ENCODE measurements around the gene IL23R.

Gene IL23R

DNA sequence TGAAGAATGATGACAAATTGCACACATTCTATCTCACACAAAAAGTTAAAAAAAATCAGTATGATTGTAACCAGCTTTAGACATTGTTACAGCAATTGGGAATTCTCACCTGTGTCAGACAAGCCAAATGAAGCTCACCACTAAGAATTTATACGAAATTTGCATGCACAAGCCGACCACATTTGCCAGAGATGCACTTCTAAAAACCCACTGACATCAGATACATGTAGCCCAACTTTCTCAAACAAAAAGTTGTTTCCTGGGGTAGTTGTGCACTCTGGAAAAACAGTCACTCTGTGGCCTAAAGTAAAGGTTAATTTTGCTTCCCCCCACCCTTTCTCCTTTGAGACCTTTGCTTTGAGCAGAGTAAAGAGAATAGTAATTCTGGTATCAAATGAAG lies 73.5 kb downstream of the IL23R start:
- no peak for DNase-seq (ENCODE audit: low read depth)

DNA sequence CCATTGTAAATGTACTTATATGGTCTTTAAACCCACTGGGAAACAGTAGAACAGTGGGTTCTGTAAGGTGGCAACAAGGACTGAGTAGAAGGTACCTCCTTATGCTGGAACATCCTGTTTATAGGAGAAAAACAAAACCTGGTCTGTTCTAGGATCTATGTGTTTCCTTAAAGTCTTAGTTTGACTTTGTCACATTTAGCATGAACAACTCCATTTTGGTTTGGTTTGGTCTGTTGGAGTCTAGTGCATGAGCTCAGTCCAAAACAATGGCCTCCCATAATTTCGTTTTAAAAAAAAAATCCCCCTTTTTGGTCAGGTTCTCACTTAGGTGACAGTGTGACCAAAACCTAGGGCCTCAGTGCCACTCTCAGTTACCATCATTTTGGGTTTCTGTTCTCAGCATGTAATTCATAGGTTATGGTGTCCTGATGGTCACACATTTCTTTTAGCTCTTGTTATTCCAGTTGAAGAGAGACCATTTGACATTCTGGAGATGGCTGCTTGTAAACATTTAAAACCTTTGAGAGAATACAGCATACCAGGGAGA lies 75.0 kb downstream of the IL23R start:
- no peak for DNase-seq (ENCODE audit: low read depth)

DNA sequence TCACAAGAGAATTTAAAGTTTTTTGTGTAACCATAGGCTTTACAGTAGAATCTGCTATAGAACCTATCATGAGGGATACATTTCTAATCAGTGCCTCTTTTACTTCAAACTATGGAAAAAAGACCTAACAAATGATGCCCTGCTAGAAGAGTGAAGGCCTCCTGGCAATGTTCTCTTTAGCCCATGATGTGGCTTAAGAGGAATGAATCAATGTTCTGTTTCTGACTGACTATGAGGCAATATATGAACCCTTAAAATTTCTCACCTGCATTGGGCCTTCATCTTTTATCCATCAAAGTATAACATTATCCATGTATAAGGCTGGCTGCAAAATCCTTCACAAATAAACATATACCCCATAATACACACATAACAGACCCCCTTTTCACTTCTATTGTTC lies 75.8 kb downstream of the IL23R start:
- no peak for DNase-seq (ENCODE audit: low read depth)

DNA sequence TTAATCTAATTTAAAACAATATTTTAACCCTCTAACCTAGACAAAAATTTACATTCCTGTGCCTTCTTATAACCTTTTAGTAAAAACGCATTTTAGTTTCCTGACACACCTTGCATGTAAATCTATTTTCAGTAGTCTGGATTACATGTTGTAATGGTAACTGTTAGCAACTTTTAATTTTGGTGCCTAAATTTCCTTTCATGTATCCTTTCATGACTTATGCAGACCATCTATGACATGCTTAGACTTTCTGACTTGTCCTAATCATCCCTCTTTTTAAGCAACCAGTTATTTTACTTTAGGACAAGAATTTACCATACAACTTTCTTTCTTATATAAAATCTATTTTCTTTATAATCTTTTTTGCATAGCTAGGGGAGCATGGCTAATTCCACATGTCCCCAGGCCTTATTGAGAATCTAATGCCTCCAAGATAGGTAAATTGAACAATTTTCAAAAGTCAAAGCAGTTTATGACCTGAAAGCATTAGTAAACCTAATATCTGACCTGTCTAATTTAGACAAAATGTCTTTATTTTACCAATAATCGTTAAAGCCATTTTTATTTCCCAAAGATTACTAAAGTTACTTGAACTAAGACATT lies 83.9 kb downstream of the IL23R start:
- no peak for DNase-seq (ENCODE audit: low read depth)

DNA sequence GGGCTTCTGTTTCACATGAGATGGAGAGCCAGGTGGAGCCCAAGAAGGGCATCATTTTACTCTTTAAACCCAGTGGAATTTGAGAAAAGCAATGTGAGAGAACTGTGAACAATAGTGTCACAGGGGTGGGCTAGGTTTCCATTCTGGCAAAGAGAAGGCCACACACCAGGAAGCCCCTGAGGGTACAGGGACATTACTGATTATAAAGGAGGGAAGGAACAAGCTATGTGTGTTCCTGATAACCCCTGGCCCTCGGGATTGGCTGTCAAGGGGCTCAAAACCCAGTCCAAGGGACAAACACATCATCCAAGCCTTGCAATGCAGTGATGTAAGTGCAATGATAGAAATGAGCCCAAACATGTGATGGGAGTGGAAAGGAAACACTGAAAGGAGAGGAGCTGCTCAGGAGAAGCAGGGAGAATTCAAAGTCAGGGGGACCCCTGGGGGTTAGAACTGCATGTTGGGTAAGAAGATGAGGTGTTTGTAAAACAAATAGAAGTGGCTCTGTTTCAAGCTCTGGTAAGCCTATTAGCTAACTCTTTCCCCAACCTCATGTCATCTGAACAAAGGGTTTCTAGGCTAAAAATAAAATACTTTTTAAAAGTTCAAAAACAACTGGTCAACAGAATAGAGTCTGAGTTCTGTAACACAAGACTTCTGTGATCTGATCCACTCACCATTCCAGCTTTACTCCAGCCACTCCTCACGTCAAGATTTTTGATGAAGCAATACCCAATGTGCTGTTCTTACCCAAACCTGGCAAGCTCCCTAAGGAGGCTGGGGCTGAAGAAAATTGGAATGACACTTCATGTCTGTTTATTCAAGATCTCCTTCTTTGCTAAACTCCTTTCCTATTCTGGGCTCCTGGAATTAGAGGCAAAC lies 90.3 kb downstream of the IL23R start:
- DNase-seq (ENCODE audit: low read depth) = no peak

DNA sequence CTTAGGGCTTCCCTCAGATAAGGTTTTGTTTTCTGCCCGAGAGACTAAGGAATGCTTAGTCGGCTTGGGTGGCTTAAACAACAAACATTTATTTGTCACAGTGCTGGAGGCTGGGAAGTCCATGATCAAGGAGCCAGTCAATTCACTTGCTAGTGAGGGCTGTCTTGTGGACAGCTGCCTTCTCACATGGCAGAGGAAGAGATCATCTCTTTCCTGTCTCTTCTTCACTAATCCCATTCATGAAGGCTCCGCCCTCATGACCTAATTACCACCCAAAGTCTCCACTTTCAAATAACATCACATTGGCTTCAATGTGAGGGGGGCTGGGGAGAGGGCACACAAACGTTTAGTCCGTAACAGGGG lies 90.9 kb downstream of the IL23R start:
- no peak for DNase-seq (ENCODE audit: low read depth)

DNA sequence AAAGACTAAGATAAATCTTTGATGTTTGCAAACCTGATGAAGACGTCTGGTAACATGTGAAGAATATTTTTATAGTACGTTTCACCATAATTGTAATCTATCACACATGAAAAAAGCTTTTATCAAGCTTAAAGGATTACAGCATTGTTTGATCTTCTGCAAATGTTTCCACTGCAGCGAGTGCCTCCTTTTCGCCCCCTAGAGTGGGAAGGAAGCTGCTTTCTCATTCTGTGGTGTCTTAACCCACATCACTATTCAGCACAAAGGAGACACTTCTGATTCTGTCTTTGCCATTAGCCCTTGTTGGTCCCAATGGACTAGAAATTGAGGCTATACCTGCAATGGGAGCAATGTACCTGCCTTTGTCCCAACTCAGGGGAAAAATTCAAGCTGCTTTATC lies 95.4 kb downstream of the IL23R start:
- DNase-seq (ENCODE audit: low read depth) = no peak

DNA sequence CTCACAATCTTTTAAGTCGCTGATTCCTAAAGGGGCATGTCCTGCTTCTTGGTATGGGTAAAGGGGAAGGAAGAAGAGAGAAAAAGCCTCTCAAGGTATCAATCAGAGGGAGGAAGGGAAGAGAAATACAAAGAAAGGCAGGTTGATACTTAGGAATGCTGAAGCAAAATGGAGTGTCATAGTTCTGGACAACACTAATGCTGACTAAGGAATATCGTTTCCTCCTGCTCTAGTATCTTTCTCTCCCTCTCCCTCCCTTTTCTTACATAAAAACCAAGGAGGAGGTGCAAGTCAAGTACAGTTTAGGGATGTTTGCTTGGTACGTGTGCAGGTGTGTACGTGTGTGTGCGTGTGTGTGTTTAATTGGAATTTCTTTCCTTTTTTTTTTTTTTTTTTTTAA lies 96.5 kb downstream of the IL23R start:
- no peak for DNase-seq (ENCODE audit: low read depth)

DNA sequence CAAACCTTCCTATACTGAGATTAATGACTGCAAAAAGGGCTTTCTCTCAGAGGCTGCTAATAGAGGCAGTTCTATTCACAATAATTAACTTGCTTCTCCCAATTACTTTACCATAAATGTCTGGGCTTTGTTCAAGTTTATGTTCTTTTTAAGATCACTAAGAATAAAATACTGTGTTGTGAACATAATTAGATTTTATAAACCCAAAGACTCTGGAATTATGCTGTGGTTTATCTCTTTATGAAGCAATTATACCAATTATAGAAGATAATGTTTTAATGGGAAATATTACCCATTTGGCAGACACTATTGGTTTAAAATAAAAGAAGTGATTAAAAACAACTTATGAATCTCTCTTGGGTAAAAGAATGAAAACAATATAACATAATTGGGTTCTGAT lies 97.9 kb downstream of the IL23R start:
- DNase-seq (ENCODE audit: low read depth) = no peak

DNA sequence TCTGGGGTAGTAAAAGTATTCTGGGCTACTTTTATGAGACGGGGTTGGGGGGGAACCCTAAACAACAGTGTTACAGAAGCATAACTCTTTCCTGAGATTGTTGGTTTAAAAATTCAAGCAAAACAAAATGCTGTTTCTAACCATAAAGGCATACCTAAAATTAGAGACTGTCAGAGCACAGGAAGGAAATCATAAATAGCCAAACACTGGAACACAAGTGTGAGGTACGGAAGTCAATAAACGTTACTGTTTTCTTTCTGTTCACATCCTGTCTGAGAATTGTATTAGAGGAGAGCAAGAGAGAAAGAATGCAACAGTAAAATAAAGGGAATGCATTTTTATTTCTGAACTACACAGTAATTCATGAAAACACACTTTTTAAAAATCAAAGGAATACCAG lies 98.6 kb downstream of the IL23R start:
- DNase-seq (ENCODE audit: low read depth) = no peak

DNA sequence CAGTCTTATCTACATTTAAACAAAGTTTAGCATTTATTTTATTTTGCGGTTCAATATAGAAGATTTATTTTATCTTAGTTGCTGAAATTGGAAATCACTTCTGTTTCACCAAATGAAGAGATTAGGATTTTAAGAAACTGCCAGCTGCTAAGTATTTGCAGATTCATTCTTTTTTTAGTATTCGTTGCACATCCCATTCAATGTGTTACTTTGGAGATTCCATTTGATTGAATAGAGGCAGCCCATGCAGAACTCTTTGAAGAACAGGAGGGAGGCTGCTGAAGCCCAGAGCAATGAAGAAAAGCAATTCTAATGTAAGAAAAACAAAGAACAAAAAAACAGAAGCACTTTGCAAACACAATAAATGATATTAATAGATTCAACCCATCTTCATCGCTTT lies 102.8 kb downstream of the IL23R start:
- no peak for DNase-seq (ENCODE audit: low read depth)

DNA sequence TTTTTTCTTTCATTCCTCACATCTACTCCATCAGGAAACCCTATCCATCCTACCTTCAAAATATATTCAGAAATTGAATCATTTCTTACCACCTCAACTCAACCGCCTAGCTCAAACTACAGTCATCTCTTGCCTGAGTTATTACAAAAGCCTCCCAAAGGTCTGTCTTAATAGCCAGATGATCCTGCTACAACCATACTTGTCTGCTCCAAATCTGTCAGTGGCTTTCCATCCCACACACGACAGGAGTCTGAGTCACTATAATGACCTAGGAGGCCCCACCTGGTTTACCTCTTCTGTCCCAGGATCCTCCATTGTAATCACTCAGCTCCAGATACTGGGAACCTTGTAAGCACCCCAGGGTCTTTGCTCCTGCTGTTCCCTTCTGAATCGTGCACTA lies 104.3 kb downstream of the IL23R start:
- DNase-seq (ENCODE audit: low read depth) = no peak

DNA sequence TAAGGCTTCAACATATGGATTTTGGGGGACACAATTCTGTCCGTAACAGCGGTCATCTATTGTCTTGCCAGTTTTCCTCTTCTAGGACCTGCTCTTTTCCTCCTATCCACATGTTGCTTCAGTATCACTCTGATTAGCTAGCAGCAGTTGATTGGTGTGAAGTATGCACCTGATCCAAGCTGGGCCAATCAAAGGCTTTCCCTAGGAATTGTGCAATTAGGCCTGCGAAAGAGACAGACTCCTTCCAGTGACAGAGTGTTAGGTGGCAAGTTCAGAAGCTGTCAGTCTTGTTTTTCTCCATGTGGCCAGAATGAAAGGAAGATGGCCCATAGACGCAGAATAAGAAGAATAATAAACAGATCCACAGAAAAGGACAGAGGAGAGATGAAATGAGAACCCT lies 107.3 kb downstream of the IL23R start:
- DNase-seq (ENCODE audit: low read depth) = no peak

DNA sequence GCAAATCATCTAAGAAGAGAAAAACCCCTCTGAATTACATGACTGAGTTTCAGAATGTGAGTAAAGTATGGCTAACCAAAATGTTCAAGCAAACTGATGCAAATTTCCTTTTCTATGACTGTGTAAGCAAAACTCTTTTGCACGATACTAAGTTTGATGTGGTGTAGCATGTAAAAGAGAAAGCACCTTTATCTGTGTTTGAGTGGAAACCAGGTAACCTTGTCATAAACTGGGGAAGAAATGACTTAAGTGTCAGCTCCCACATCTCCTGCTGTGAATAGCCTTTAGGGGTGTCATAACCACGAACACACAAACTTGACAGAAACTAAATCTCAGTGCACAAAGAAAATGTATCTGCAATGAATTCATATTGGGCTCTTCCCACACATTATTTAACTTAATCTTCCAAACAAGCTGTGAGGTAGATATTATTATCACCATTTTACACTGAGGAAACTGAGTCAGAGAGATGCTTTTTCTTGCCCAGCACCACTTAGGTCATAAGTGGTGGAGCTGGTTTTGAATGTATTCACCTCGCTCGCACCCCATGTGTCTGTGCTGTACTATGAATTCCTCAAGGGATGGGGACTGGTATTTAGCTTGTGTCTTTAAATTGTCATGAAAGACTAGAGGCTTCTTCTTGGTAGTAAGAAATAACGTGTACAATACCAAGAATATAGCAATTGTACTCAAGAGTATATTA lies 108.5 kb downstream of the IL23R start:
- DNase-seq (ENCODE audit: low read depth) = no peak

DNA sequence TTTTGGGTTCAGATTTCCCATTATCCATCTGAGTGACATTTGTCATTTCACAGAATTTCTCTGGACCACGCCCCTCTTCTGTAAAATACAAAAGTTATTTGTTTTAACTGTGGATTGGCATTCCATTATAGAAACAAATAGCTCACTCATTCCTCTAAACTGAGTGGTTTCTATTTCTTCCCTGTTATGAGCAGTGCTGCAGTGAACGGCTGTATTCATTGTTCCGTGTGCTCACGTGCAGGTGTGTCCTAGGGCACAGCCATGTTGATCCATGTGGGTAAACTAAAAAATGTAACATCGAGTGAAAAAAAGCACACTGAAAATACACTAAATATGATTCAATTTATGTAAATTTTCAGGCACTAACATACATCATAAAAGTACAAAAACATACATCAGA lies 114.4 kb downstream of the IL23R start:
- no peak for DNase-seq (ENCODE audit: low read depth)

DNA sequence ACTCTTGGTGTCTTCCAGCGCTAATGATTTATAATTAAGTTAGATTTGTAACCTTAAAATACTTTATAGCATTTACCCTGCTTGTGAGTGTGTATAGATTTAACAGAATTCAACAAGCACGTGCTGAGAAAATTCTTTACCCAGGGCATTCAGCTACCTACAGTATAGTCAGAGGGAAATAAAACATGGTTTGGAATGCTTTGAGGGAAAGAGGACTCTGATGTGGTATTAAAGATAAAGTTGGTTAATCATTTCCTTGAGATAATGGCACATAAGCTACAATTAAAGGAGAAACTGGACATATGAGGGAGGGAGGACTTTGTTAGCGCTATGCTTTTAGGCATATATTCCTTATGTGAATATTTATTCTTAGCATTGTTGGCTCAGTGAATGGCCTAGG lies 115.0 kb downstream of the IL23R start:
- no peak for DNase-seq (ENCODE audit: low read depth)

DNA sequence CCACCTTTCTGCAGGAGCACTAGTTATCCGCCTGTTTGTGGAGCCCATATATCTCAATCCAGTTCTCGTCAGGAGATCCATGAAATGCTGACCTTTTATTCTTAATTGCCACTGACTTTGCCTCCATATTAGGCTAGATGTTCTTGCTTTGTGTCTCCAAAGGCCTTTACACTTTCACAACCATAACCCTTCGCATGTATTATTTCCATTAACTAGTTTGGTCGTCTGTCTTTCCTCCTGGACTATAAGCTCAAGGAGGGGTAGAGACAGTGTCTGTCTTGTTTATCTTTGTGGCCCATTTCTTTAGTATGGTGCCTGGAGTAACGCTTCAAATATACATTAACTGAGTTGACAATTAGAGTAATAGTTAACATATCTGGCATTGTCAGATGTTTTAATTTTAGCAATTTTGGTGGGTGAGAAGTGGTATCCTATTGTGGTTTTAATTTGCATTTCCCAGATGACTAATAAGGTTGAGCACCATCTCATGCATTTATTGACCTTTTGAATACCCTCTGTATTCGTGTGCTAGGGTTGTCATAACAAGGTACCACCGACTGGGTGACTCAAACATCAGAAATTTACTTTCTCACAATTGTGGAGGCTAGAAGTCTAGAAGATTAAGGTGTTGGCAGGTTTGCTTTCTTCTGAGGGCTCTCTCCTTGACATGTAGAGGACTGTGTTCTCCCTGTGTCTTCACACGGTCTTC lies 119.7 kb downstream of the IL23R start:
- DNase-seq (ENCODE audit: low read depth) = no peak

DNA sequence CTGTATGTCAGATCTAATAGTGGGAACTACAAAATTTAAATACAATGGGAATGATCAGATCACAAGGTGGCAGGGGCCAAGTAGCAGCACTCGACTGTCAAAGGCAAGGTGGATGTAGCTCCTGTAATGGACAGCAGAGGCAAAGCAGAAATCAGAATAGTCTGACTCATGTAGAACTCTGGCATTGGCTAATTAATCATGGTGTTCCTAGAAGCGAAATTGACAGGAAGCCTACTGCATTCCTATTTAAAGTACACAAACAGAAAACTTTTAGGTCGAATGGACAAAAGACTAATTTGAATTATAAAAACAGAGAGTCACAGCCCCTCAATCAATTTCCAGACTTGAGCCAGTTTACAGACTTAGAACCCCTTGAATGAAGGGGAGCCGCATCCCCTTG lies 124.0 kb downstream of the IL23R start:
- DNase-seq (ENCODE audit: low read depth) = no peak

DNA sequence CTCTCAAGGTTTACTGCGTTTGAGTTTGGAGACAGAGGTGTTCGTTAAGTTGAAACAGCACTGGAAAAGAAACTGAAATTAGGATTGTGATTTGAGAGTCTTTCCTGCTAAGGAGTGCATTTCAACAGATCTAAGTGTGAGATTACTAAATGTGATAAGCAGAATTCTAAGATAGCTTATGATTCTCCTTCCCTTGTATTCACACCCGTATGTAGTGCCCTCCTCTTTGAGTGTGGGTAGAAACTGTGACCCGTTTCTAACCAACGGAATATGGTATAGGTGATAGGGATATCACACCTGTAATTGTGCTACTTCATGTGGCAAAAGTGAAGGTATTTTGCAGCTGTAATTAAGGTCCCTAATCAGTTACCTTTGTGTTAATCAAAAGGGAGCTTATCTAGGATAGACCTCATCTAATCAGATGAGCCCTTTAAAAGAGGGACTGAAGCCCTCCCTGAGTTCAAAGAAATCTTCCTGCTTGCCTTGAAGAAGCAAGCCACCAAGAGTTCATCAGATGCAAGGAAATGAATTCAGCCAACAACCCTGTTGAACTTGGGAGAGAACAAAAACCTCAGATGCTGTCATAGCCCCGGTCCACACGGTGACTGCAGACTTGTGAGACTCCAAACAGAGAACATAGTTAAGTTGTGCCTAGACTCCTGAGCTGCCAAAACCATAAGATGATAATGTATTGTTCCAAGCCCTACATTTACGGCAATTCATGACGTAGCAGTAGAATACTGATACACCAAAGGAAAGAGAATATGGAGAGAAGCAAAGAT lies 128.8 kb downstream of the IL23R start:
- DNase-seq (ENCODE audit: low read depth) = no peak

DNA sequence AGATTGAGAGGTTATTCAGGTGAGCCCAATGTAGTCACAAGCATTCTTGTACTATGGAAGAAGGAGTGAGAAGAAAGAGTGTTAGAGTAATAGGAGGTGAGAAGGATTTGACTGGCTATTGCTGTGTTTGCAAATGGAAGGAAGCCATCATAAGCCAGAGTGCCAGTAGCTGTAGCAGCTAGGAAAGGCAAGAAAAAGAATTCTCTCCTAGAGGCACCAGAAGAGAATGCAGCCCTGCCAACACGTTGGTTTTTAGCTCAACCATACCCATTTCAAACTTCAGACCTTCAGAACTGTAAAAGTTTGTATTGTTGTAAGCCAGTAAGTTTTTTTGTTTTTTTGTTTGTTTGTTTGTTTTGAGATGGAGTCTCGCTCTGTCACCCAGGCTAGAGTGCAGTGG lies 132.5 kb downstream of the IL23R start:
- DNase-seq (ENCODE audit: low read depth) = no peak

DNA sequence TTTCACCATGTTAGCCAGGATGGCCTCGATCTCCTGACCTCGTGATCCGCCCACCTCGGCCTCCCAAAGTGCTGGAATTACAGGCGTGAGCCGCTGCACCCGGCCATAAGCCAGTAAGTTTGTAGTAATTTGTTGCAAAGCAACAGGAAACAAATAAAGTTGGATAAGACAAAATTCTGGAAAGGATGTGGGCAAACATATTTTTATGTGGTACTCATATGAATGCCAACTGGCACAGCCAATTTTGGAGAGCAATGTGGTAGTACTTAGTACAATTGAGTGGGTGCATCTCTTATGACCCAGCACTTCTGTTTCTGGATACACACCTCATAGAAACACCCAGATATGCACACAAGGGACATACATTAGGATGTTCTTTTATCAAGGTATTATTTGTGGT lies 133.0 kb downstream of the IL23R start:
- no peak for DNase-seq (ENCODE audit: low read depth)

DNA sequence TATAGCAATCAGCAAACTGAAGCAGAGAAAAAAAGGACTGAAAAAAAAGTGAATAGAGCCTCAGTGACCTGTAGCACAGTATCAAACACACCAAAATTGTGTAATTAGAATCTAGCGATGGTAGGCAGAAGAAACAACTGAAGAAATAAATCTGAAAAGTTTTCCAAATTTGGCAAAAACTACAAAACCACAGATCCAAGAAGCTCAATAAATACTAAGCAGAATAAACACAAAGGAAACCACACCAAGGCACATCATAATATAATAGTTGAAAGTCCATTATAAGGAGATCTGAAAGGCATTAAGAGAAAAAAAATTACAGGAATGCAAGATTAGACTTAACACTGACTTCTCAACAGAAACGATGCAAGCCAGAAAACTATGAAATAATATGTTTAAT lies 134.3 kb downstream of the IL23R start:
- no peak for DNase-seq (ENCODE audit: low read depth)

Measured in activated T-cell treated with anti-CD3 and anti-CD28 coated beads for 48 hours (primary cell).